Neuron (in vitro differentiated cells): ENCODE measurements around the gene CCBE1.

ENCODE experiments used
- H2AFZ ChIP-seq: one replicate; pipeline ENCODE4 v1.6.1; 2013; ENCODE audit warnings: low read depth, mild to moderate bottlenecking, inconsistent platforms, low read length, moderate library complexity
- H3K27me3 ChIP-seq: one replicate; pipeline ENCODE4 v1.6.1; 2013; ENCODE audit warnings: low read length; ENCODE audit not compliant: insufficient read depth
- H3K36me3 ChIP-seq: one replicate; pipeline ENCODE4 v1.6.1; 2013; ENCODE audit warnings: low read length; ENCODE audit not compliant: insufficient read depth
- H3K4me1 ChIP-seq: one replicate; pipeline ENCODE4 v1.6.1; 2013; ENCODE audit warnings: low read length; ENCODE audit not compliant: insufficient read depth
- H3K4me3 ChIP-seq: 2 replicates; pipeline ENCODE4 v1.5.1; 2013; ENCODE audit warnings: mild to moderate bottlenecking, low read length, moderate library complexity
- H3K9me3 ChIP-seq: one replicate; pipeline ENCODE4 v1.6.1; 2013; ENCODE audit warnings: low read length

Gene CCBE1

DNA sequence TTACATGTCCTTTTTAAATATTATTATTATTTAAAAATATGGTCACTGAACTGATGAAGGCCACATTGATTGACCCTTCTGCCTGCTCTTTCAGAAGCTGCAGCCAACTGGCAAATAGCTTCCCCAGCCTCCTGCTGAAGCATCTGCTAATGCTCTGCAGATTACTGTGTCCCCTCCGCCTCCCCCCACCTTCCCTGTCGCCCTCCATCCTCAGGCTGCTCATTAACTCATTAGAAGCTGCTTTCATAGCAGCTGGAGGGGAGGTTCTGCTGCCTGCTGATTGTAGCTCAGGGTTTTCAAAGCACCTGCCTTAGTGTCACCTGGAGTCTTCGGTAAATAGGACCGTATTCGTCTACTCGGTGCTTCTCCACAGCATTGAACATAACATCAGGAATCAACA is 313.4 kb downstream of the CCBE1 start:
- Histone ChIP-seq H3K4me3 (no peak overlapping the region), H3K27me3 (peaks cover 2% of the 10 kb centered on the region), H3K9me3 (no peaks in the 10 kb centered on the region), H3K4me1 (peaks cover 25% of the 10 kb centered on the region), H2AFZ (no peak overlapping the region), H3K36me3 (no peaks in the 10 kb centered on the region)

DNA sequence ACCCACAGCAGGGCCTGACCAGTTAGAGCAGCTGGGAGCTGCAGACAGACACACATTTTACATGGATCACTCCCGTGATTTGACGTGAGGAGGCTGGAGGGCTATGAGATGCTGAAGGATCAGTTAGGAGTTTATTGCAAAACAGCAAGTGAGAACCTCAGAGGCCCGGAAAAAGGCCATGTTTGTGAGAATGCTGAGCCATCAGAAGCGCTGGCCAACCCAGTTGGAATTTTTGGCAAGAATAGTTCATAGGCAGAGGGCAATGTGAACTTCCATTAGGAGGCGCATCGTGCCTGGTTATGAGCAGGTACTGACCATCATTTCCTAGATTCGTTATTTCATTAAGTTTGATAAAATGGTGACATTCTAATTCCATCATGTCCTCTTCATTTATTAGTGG is 314.8 kb downstream of the CCBE1 start:
- H3K4me3 ChIP-seq = no peak overlapping the region
- no peaks in the 10 kb centered on the region for H3K36me3 ChIP-seq
- no peak overlapping the region for H2AFZ ChIP-seq
- H3K4me1 ChIP-seq = peaks cover 10% of the 10 kb centered on the region
- H3K27me3 ChIP-seq = peaks cover 5% of the 10 kb centered on the region
- H3K9me3 ChIP-seq = no peaks in the 10 kb centered on the region

GRCh38 chr18:59381949-59382348 is 315.3 kb downstream of the CCBE1 start:
- Histone ChIP-seq H2AFZ (no peak overlapping the region), H3K4me1 (peaks cover 6% of the 10 kb centered on the region), H3K36me3 (no peaks in the 10 kb centered on the region), H3K27me3 (peaks cover 5% of the 10 kb centered on the region), H3K9me3 (no peaks in the 10 kb centered on the region), H3K4me3 (no peak overlapping the region)
